BJ (cell line): ENCODE results near the gene SPPL2A. TPM values are rescaled to one million over a fixed set of nuclear protein-coding genes. Genes with fewer than 3 reads are reported as not detected.
A peak's percentile ranks its signal among the peaks of the same experiment; 100 is the strongest.
"Not testable (repeated sequence)": the region's sequence is repeated elsewhere in the genome, so short reads cannot be mapped to it uniquely, and the experiment has no call there.

Experiments
- CTCF ChIA-PET: fragments of 350-600 bp; formaldehyde crosslinking; extraction: SDS; loops from one replicate; lab custom pipeline; 2021; ENCODE audit warnings: antibody characterized with exemption, inconsistent platforms; lab: Yijun Ruan, JAX
- POLR2A ChIA-PET: fragments of 300-600 bp; sonication (Branson Sonifier 250); formaldehyde crosslinking; extraction: SDS; loops from one replicate; lab custom pipeline; 2021; ENCODE audit warnings: antibody characterized with exemption; lab: Charles Lee
- DNase-seq: peaks from one replicate; pipeline ENCODE4 v3.0.0-alpha.2; 2011; ENCODE audit warnings: low read depth
- H3K27me3 ChIP-seq: 2 replicates; pipeline ENCODE4 v1.6.0; 2011; ENCODE audit warnings: low read length; ENCODE audit not compliant: control insufficient read depth, insufficient read depth
- H3K36me3 ChIP-seq: 2 replicates; pipeline ENCODE4 v1.5.1; 2011; ENCODE audit warnings: low read length; ENCODE audit not compliant: control insufficient read depth, insufficient read depth
- H3K4me3 ChIP-seq: 2 replicates; pipeline ENCODE4 v1.5.1; 2011; ENCODE audit warnings: low read depth, mild to moderate bottlenecking, control low read depth, low read length
- polyA minus RNA-seq: library from RNA; depleted of rRNA, polyadenylated mRNA; stranded (reverse); fragments of >200 nt; gene quantifications from 2 replicates; pipeline ENCODE4 v1.2.3, GENCODE V29; 2011; rRNA and poly(A)+ RNA removed
- polyA plus RNA-seq: library from polyadenylated mRNA; depleted of rRNA; stranded (reverse); fragments of >200 nt; gene quantifications from 2 replicates; pipeline ENCODE4 v1.2.3, GENCODE V29; 2011; rRNA removed
- TF ChIP-seq, protein P1 (sequence below): IDR thresholded peaks from 2 replicates; pipeline ENCODE4 v1.5.1; 2011; ENCODE audit warnings: low read depth, mild to moderate bottlenecking, control low read depth, inconsistent platforms, low read length, moderate library complexity; ENCODE audit not compliant: insufficient read depth

SPPL2A gene
- polyA plus RNA-seq, result 48.6 and 84.5 TPM in 2 replicates
- polyA minus RNA-seq, result 31.4 and 40.8 TPM in 2 replicates

- DNase-seq, result peak; percentile 55
- Histone ChIP-seq H3K36me3 (no peaks in the 10 kb centered on the region), H3K4me3 (peak within 1 kb of the TSS; percentile 53), H3K27me3 (no peaks in the 10 kb centered on the region)
- POLR2A ChIA-PET, result interaction anchor here (0.6 kb wide), 3 partner anchors 21 to 523 kb away, joined by 3 to 8 read pairs (median 3); no protein-coding TSS in a partner anchor
- TF ChIP-seq, protein P1, sequence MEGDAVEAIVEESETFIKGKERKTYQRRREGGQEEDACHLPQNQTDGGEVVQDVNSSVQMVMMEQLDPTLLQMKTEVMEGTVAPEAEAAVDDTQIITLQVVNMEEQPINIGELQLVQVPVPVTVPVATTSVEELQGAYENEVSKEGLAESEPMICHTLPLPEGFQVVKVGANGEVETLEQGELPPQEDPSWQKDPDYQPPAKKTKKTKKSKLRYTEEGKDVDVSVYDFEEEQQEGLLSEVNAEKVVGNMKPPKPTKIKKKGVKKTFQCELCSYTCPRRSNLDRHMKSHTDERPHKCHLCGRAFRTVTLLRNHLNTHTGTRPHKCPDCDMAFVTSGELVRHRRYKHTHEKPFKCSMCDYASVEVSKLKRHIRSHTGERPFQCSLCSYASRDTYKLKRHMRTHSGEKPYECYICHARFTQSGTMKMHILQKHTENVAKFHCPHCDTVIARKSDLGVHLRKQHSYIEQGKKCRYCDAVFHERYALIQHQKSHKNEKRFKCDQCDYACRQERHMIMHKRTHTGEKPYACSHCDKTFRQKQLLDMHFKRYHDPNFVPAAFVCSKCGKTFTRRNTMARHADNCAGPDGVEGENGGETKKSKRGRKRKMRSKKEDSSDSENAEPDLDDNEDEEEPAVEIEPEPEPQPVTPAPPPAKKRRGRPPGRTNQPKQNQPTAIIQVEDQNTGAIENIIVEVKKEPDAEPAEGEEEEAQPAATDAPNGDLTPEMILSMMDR, result no peak
- CTCF ChIA-PET, result no interaction called here
Measured at GRCh38 chr15:50765195-50765967, at the start of gene SPPL2A. SPPL2A (minus strand) TSS chr15:50765706; CDS start chr15:50765533, 173 bp downstream.

- ChIA-PET POLR2A (no interaction called here), CTCF (interaction anchor here (0.6 kb wide), 1 partner anchor 212 kb away, joined by 3 read pairs; no protein-coding TSS in a partner anchor)
Measured at GRCh38 chr15:50814634-50815033, 49.1 kb upstream of the SPPL2A start.

GRCh38 chr15:50813865-50814264 is 48.4 kb upstream of the SPPL2A start:
- CTCF ChIA-PET, result no interaction called here
- TF ChIP-seq, protein P1, result no peak
- Histone ChIP-seq H3K36me3 (no peaks in the 10 kb centered on the region), H3K4me3 (no peak overlapping the region), H3K27me3 (no peaks in the 10 kb centered on the region; the same call in 1 of the 2 replicates)
- POLR2A ChIA-PET, result no interaction called here
- no peak for DNase-seq

More at GRCh38 chr15:50814634-50815033, 49.1 kb upstream of the SPPL2A start:
- TF ChIP-seq, protein P1, result no peak
- H3K36me3 ChIP-seq, result no peaks in the 10 kb centered on the region
- no peak for DNase-seq
- H3K27me3 ChIP-seq, result no peaks in the 10 kb centered on the region; the same call in 1 of the 2 replicates
- H3K4me3 ChIP-seq, result no peak overlapping the region

GRCh38 chr15:50813089-50813488 is 47.6 kb upstream of the SPPL2A start:
- TF ChIP-seq, protein P1, result no peak
- no peak for DNase-seq
- no peaks in the 10 kb centered on the region; the same call in 1 of the 2 replicates for H3K27me3 ChIP-seq
- POLR2A ChIA-PET, result no interaction called here
- no peaks in the 10 kb centered on the region for H3K36me3 ChIP-seq
- no peak overlapping the region for H3K4me3 ChIP-seq
- CTCF ChIA-PET, result no interaction called here

DNA sequence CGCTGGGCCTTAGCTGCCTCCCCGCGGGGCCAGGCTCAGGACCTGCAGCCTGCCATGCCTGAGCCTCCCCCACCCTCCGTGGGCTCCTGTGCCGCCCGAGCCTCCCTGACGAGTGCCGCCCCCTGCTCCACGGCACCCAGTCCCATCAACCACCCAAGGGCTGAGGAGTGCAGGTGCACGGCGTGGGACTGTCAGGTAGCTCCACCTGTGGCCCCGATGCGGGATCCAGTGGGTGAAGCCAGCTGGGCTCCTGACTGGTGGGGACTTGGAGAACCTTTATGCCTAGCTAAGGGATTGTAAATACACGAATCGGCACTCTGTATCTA is 46.6 kb upstream of the SPPL2A start:
- CTCF ChIA-PET, POLR2A ChIA-PET, H3K4me3 ChIP-seq, H3K27me3 ChIP-seq, DNase-seq, H3K36me3 ChIP-seq: not testable (repeated sequence)

GRCh38 chr15:50811461-50812180 is 46.1 kb upstream of the SPPL2A start:
- CTCF ChIA-PET, POLR2A ChIA-PET, H3K27me3 ChIP-seq, H3K4me3 ChIP-seq, H3K36me3 ChIP-seq, DNase-seq: not testable (repeated sequence)
